ENCODE results near the gene CA10.

The CA10 gene

GRCh38 chr17:51701501-51701900, 457.0 kb downstream of the CA10 start:
- no peak overlapping the region for H3K27ac ChIP-seq
- H3K79me2 ChIP-seq (ENCODE audit: insufficient read depth, low read depth): no peaks in the 10 kb centered on the region
- no peaks in the 10 kb centered on the region for H3K4me1 ChIP-seq (ENCODE audit: low read depth, poor library complexity, severe bottlenecking)
- H3K36me3 ChIP-seq (ENCODE audit: insufficient read depth): no peaks in the 10 kb centered on the region
- H3K9ac ChIP-seq: no peak overlapping the region
- no peaks in the 10 kb centered on the region for H3K27me3 ChIP-seq (ENCODE audit: insufficient read depth, low read depth)
- H3K4me3 ChIP-seq (IDR thresholded peaks at IDR 0.05; ENCODE audit: insufficient read depth, low read depth, low read length): no peak overlapping the region
- TF ChIP-seq, protein P1, sequence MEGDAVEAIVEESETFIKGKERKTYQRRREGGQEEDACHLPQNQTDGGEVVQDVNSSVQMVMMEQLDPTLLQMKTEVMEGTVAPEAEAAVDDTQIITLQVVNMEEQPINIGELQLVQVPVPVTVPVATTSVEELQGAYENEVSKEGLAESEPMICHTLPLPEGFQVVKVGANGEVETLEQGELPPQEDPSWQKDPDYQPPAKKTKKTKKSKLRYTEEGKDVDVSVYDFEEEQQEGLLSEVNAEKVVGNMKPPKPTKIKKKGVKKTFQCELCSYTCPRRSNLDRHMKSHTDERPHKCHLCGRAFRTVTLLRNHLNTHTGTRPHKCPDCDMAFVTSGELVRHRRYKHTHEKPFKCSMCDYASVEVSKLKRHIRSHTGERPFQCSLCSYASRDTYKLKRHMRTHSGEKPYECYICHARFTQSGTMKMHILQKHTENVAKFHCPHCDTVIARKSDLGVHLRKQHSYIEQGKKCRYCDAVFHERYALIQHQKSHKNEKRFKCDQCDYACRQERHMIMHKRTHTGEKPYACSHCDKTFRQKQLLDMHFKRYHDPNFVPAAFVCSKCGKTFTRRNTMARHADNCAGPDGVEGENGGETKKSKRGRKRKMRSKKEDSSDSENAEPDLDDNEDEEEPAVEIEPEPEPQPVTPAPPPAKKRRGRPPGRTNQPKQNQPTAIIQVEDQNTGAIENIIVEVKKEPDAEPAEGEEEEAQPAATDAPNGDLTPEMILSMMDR (conservative IDR thresholded peaks at IDR 0.05; ENCODE audit: low read depth, low read length): no peak
- H4K20me1 ChIP-seq (ENCODE audit: insufficient read depth): no peaks in the 10 kb centered on the region
- no peak overlapping the region for H3K4me2 ChIP-seq
- H2AFZ ChIP-seq (ENCODE audit: low read depth): no peak overlapping the region

- Histone ChIP-seq H3K4me3 (IDR thresholded peaks at IDR 0.05; ENCODE audit: insufficient read depth, low read depth, low read length) (no peak overlapping the region), H3K4me1 (ENCODE audit: low read depth, poor library complexity, severe bottlenecking) (no peaks in the 10 kb centered on the region), H3K27ac (no peak overlapping the region), H3K27me3 (ENCODE audit: insufficient read depth, low read depth) (no peaks in the 10 kb centered on the region), H4K20me1 (ENCODE audit: insufficient read depth) (no peaks in the 10 kb centered on the region), H2AFZ (ENCODE audit: low read depth) (no peak overlapping the region), H3K9ac (no peak overlapping the region), H3K79me2 (ENCODE audit: insufficient read depth, low read depth) (no peaks in the 10 kb centered on the region), H3K36me3 (ENCODE audit: insufficient read depth) (no peaks in the 10 kb centered on the region), H3K4me2 (no peak overlapping the region)
- TF ChIP-seq, protein P1 (conservative IDR thresholded peaks at IDR 0.05; ENCODE audit: low read depth, low read length): no peak
These were observed 458.3 kb downstream of the CA10 start for GRCh38 chr17:51700011-51700760.

DNA sequence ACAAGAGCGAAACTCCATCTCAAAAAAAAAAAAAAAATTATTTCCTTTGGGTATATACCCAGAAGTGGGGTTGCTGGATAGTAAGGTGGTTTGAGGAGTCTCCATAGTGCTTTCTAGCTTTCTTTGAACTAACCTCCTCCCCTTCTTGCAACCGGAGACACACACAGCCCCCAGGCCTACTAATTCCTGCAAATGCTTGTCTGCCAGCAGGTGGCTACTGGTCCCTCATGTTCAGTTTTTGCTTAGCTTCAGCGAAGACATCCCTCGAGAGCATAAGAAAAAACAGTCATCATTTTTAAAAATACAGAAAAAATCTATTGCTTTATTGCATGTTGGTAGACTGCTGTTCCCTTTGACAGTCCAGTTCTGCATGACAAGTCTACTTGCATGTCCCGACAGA, 459.2 kb downstream of the CA10 start:
- no peak overlapping the region for H3K27ac ChIP-seq
- no peaks in the 10 kb centered on the region for H3K27me3 ChIP-seq (ENCODE audit: insufficient read depth, low read depth)
- H3K79me2 ChIP-seq (ENCODE audit: insufficient read depth, low read depth): no peaks in the 10 kb centered on the region
- no peak overlapping the region for H3K4me2 ChIP-seq
- H4K20me1 ChIP-seq (ENCODE audit: insufficient read depth): no peaks in the 10 kb centered on the region
- H3K4me1 ChIP-seq (ENCODE audit: low read depth, poor library complexity, severe bottlenecking): no peaks in the 10 kb centered on the region
- H2AFZ ChIP-seq (ENCODE audit: low read depth): no peak overlapping the region
- H3K4me3 ChIP-seq (IDR thresholded peaks at IDR 0.05; ENCODE audit: insufficient read depth, low read depth, low read length): no peak overlapping the region
- TF ChIP-seq, protein P1 (conservative IDR thresholded peaks at IDR 0.05; ENCODE audit: low read depth, low read length): no peak
- H3K36me3 ChIP-seq (ENCODE audit: insufficient read depth): no peaks in the 10 kb centered on the region
- H3K9ac ChIP-seq: no peak overlapping the region

- TF ChIP-seq, protein P1 (conservative IDR thresholded peaks at IDR 0.05; ENCODE audit: low read depth, low read length): no peak
- Histone ChIP-seq H3K27me3 (ENCODE audit: insufficient read depth, low read depth) (no peaks in the 10 kb centered on the region), H3K4me2 (no peak overlapping the region; the same call in 1 of the 2 replicates), H3K36me3 (ENCODE audit: insufficient read depth) (no peaks in the 10 kb centered on the region), H2AFZ (ENCODE audit: low read depth) (no peak overlapping the region), H3K79me2 (ENCODE audit: insufficient read depth, low read depth) (no peaks in the 10 kb centered on the region), H3K4me3 (IDR thresholded peaks at IDR 0.05; ENCODE audit: insufficient read depth, low read depth, low read length) (no peak overlapping the region), H3K27ac (peak overlapping the region; percentile 60; the same call in 1 of the 2 replicates), H4K20me1 (ENCODE audit: insufficient read depth) (no peaks in the 10 kb centered on the region), H3K4me1 (ENCODE audit: low read depth, poor library complexity, severe bottlenecking) (peaks cover 14% of the 10 kb centered on the region), H3K9ac (no peak overlapping the region; the same call in 1 of the 2 replicates)
These were observed 465.6 kb downstream of the CA10 start for GRCh38 chr17:51692917-51693316.
